GM12891 (cell line): ENCODE measurements around the gene SLC2A10.

Experiments used
- DNase-seq: peaks from one replicate; pipeline ENCODE4 v3.0.0; 2011; ENCODE audit warnings: low spot score; ENCODE audit not compliant: insufficient read length
- FAIRE-seq: peaks from 2 replicates; lab custom pipeline; 2011; peaks lifted over from hg19 to GRCh38; lab: Jason Lieb, UNC
- PAX5 ChIP-seq: IDR thresholded peaks from 2 replicates; pipeline ENCODE4 v1.6.1; 2011; ENCODE audit warnings: low read length, moderate library complexity, mild to moderate bottlenecking; ENCODE audit not compliant: insufficient read depth, severe bottlenecking
- POLR2A ChIP-seq: IDR thresholded peaks from 2 replicates; pipeline ENCODE4 v1.6.1; 2011; ENCODE audit warnings: low read depth, low read length, control low read depth
- POLR2AphosphoS5 ChIP-seq: IDR thresholded peaks from 2 replicates; pipeline ENCODE4 v1.6.1; 2011; ENCODE audit warnings: low read depth, low read length, control low read depth
- POU2F2 ChIP-seq: IDR thresholded peaks from 2 replicates; pipeline ENCODE4 v1.6.1; 2011; ENCODE audit warnings: low read depth, mild to moderate bottlenecking, control low read depth, low read length, moderate library complexity
- SPI1 ChIP-seq: IDR thresholded peaks from 2 replicates; pipeline ENCODE4 v1.6.1; 2011; ENCODE audit warnings: low read depth, low read length, control low read depth
- TAF1 ChIP-seq: IDR thresholded peaks from 2 replicates; pipeline ENCODE4 v1.6.1; 2011; ENCODE audit warnings: low read depth, low read length, control low read depth

The SLC2A10 gene

GRCh38 chr20:46774236-46774635 lies 64.8 kb downstream of the SLC2A10 start:
- DNase-seq (no peak), FAIRE-seq (no peak)
- TF ChIP-seq POLR2A = no peak
- no peak for TF ChIP-seq POLR2AphosphoS5
- TF ChIP-seq POU2F2 = no peak
- no peak for TF ChIP-seq PAX5

DNA sequence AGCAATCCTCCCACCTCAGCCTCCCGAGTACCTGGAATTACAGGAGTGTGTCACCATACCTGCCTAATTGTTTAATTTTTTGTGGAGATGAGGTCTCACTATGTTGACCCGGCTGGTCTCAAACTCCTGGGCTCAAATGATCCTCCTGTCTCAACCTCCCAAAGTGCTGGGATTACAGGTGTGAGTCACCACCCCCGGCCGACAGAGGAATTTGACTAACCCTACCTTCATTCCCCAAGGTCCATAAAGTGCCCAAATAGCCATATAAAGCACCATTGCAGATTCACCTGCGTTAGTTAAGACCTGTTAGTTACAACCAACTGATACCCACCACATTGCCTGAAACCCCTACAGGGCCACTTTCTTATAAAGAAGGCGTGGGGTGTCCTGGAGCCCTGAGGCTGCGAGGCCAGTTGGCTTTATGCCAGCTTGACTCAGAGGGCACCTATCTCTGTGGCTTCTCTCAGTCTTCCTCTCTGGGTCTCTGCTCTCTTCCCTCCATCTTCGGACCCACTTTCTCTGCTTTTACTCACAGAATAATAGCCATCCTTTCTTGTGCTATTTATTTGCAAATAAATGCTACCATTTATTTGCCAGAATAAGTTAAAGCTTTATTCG lies 65.6 kb downstream of the SLC2A10 start:
- DNase-seq = no peak
- TF ChIP-seq POLR2A (no peak), POLR2AphosphoS5 (no peak), PAX5 (no peak), TAF1 (no peak), POU2F2 (no peak), SPI1 (no peak)
- no peak for FAIRE-seq

DNA sequence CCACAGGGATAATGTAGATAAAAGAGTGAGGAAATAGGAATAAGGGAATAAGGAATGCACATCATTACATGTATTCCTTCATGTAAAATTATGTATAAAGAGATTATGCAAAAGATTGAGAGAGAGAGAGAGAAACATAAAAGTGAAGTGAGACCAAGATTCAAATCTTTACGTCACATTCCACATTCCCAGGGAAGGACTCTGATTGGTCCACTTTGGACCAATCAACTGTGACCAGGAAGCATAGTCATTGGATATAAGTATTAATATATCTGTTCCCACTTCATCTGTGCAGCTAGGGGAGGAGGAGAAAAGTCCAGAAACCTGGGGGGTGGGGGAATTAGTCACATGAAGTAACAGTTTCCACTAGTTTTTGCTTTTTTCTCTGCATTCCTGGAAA lies 66.4 kb downstream of the SLC2A10 start:
- no peak for FAIRE-seq
- TF ChIP-seq SPI1 = no peak
- no peak for TF ChIP-seq TAF1
- no peak for TF ChIP-seq POLR2A
- TF ChIP-seq POU2F2 = no peak
- no peak for TF ChIP-seq PAX5
- no peak for TF ChIP-seq POLR2AphosphoS5

DNA sequence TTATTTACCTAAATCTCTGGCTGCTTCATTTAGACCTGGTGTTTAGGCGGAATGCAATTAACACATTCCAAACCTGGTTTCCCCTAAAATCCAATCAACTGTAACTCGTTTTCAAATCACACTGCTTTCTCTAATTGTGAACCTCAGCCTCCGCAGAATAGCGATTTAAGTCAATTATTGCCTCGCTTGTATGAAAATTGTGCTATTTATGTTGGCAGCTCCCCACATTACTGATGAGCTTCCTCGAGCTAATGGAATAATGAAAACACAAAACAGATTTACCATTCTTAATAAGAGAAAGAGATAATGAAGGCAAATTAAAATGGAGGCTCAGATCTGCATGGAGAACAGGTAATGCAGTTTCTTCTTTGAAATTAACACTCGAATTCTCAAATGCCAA lies 67.9 kb downstream of the SLC2A10 start:
- no peak for FAIRE-seq
- no peak for TF ChIP-seq POLR2AphosphoS5
- TF ChIP-seq SPI1 = no peak
- no peak for TF ChIP-seq TAF1
- no peak for TF ChIP-seq POU2F2
- TF ChIP-seq PAX5 = no peak
- TF ChIP-seq POLR2A = no peak

More for the DNA sequence above, 66.4 kb downstream of the SLC2A10 start:
- no peak for DNase-seq

DNA sequence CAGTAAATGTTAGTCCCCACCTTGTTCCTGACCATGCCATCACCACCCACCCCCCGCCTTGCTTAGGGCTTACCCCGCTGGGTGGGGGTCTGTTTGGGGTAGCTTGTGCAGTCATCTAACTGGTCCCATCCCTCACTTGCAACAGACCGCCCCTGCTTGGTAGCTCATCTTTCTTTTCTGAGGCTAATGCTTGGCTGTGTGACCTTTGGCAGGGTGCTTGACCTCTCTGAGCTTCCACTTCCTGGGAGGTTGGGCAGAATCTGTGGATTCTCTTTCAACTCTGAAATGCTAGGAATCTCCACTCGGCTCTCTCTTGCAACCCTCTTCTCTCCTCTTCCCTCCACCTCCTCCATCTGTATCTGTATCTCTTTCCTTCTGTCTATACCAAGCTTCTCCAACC lies 70.4 kb downstream of the SLC2A10 start:
- TF ChIP-seq TAF1 (no peak), SPI1 (no peak), POLR2AphosphoS5 (no peak), POLR2A (no peak), POU2F2 (no peak), PAX5 (no peak)
- FAIRE-seq (no peak), DNase-seq (no peak)

More for the DNA sequence above, 67.9 kb downstream of the SLC2A10 start:
- no peak for DNase-seq

GRCh38 chr20:46784436-46785127 lies 75.1 kb downstream of the SLC2A10 start:
- TF ChIP-seq POU2F2 (no peak), TAF1 (no peak), SPI1 (no peak), POLR2A (no peak)
- FAIRE-seq (no peak), DNase-seq (no peak)
